Endodermal cell (in vitro differentiated cells): ENCODE measurements around the gene CCDC70. TPM values are rescaled to one million over a fixed set of nuclear protein-coding genes. Genes with fewer than 3 reads are reported as not detected.

ENCODE experiments used
- DNase-seq: peaks from one replicate; pipeline ENCODE4 v3.0.0-alpha.2; 2017
- H3K27ac ChIP-seq: 2 replicates; pipeline ENCODE4 v1.5.1; 2013; ENCODE audit warnings: mild to moderate bottlenecking, low read depth, low read length, moderate library complexity
- H3K27me3 ChIP-seq: 2 replicates; pipeline ENCODE4 v1.6.1; 2013; ENCODE audit warnings: mild to moderate bottlenecking, low read length, moderate library complexity; ENCODE audit not compliant: insufficient read depth, control insufficient read depth, poor library complexity, severe bottlenecking
- H3K36me3 ChIP-seq: 2 replicates; pipeline ENCODE4 v1.7.0; 2013; ENCODE audit warnings: mild to moderate bottlenecking, low read length, moderate library complexity; ENCODE audit not compliant: control insufficient read depth, insufficient read depth
- H3K4me1 ChIP-seq: one replicate; pipeline ENCODE4 v1.7.0; 2013; ENCODE audit warnings: low read length; ENCODE audit not compliant: control insufficient read depth, insufficient read depth
- H3K4me3 ChIP-seq: 2 replicates; pipeline ENCODE4 v1.5.1; 2013; ENCODE audit warnings: mild to moderate bottlenecking, low read length, moderate library complexity
- H3K9ac ChIP-seq: 2 replicates; pipeline ENCODE4 v1.6.1; 2013; ENCODE audit warnings: mild to moderate bottlenecking, low read length, moderate library complexity; ENCODE audit not compliant: poor library complexity, severe bottlenecking; ENCODE audit errors: extremely low read depth
- H3K9me3 ChIP-seq: 2 replicates; pipeline ENCODE4 v1.6.1; 2013; ENCODE audit warnings: mild to moderate bottlenecking, low read length, moderate library complexity; ENCODE audit not compliant: control insufficient read depth
- H3K27ac Mint-ChIP-seq: 2 replicates; pipeline ENCODE4 v1.8.0; 2020; ENCODE audit warnings: mixed read lengths
- H3K27me3 Mint-ChIP-seq: 2 replicates; pipeline ENCODE4 v1.8.0; 2021; ENCODE audit warnings: mild to moderate bottlenecking, mixed read lengths; ENCODE audit not compliant: insufficient read depth
- H3K36me3 Mint-ChIP-seq: 2 replicates; pipeline ENCODE4 v1.8.0; 2020; ENCODE audit warnings: low read depth, mixed read lengths
- H3K4me1 Mint-ChIP-seq: 2 replicates; pipeline ENCODE4 v1.8.0; 2020; ENCODE audit warnings: mixed read lengths
- H3K4me3 Mint-ChIP-seq: 2 replicates; pipeline ENCODE4 v1.8.0; 2020; ENCODE audit warnings: mild to moderate bottlenecking, moderate library complexity, mixed read lengths
- H3K9me3 Mint-ChIP-seq: 2 replicates; pipeline ENCODE4 v1.8.0; 2020; ENCODE audit warnings: mild to moderate bottlenecking, mixed read lengths
- WGBS, 2 experiments: methylation state at CpG; one replicate each; pipeline versions ENCODE4 v1.1.5 to v1.1.7; 2013; ENCODE audit warnings: missing lambda C conversion rate in 2 of 2, mixed read lengths in 1 of 2; ENCODE audit not compliant: insufficient coverage in 1 of 2, insufficient read length in 1 of 2; 5-methylcytosine and 5-hydroxymethylcytosine counted together
- total RNA-seq, 2 donors: library from RNA; stranded (reverse); fragmentation: NEBNext Ultra II Directional in 1 of 2; extraction: Animal tissue kit (Norgen Biotek cat#: 25700) in 1 of 2; gene quantifications; 2 replicates in 1 of 2; 3 replicates in 1 of 2; pipeline ENCODE4 v1.2.1, GENCODE V29; 2021
- TF ChIP-seq, protein P1 (sequence below): fragments of 200-600 bp; sonication (generic); conservative IDR thresholded peaks from 2 replicates; pipeline ENCODE4 v1.5.0; 2021; ENCODE audit warnings: antibody characterized with exemption, mild to moderate bottlenecking

The CCDC70 gene
- total RNA-seq, 2 donors from 2014 or later, result not detected

DNA sequence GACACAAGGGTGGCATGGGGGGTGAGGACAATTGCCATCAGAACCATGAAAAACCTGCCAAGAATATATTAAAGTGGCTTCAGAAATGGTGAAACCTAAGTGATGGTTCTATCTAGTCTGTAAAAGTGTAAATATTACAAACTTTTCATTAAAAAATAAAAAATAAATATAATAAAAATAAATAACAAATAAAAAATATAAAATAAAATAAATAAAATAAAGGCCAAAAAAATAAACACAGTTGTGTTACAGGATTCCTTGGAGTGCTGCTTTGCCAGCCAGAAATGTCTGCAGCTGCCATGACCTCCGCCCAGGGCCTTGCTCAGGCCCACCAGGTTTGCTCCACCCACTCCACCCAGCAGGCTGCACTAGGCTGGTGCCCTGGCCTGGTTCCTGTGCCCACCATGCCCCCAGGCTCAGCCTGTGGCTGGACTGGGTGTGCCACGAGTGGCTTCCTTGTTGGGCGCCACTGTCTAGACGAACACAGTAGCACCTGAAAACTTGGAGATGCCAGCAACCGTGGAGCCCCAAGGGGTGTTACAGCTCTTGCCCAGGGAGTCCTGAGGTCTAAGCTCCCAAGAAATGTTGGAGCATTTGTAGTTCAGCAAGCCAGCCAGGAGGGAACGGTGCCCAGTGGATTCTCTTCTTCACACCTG is 20.9 kb downstream of the CCDC70 start:
- H3K9ac ChIP-seq, result no peak overlapping the region
- no peaks in the 10 kb centered on the region for H3K36me3 Mint-ChIP-seq
- H3K27ac Mint-ChIP-seq, result no peak overlapping the region
- no peak overlapping the region for H3K4me3 ChIP-seq
- H3K36me3 ChIP-seq, result no peaks in the 10 kb centered on the region
- H3K27me3 ChIP-seq, result no peaks in the 10 kb centered on the region
- no peaks in the 10 kb centered on the region for H3K4me1 ChIP-seq
- TF ChIP-seq, protein P1, sequence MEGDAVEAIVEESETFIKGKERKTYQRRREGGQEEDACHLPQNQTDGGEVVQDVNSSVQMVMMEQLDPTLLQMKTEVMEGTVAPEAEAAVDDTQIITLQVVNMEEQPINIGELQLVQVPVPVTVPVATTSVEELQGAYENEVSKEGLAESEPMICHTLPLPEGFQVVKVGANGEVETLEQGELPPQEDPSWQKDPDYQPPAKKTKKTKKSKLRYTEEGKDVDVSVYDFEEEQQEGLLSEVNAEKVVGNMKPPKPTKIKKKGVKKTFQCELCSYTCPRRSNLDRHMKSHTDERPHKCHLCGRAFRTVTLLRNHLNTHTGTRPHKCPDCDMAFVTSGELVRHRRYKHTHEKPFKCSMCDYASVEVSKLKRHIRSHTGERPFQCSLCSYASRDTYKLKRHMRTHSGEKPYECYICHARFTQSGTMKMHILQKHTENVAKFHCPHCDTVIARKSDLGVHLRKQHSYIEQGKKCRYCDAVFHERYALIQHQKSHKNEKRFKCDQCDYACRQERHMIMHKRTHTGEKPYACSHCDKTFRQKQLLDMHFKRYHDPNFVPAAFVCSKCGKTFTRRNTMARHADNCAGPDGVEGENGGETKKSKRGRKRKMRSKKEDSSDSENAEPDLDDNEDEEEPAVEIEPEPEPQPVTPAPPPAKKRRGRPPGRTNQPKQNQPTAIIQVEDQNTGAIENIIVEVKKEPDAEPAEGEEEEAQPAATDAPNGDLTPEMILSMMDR, result no peak
- no peak overlapping the region for H3K27ac ChIP-seq
- H3K9me3 Mint-ChIP-seq, result no peaks in the 10 kb centered on the region
- DNase-seq, result no peak
- H3K27me3 Mint-ChIP-seq, result no peaks in the 10 kb centered on the region
- H3K9me3 ChIP-seq, result peaks cover 15% of the 10 kb centered on the region
- 92 to 100% methylated on average over 5 to 6 of the region's 6 CpGs for WGBS, 2 experiments
- no peak overlapping the region for H3K4me3 Mint-ChIP-seq
- H3K4me1 Mint-ChIP-seq, result peaks cover 14% of the 10 kb centered on the region

DNA sequence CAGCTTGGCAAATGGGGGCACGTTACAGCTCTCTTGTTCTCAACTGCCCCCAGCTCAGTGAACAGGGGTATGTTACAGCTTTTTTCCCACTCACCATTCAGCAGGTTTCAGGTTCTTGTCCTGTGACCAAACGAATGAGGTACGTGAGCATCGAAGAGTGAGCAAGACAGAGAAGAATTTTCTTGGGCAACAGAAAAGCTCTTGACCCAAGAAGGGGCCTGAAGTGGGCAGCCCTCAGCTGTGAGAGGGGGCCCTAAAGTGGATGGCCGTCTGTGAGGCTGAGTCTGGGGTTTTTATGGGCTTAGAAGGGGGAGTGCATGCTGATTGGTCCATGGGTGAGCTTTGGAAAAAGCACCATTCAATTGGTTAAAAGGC is 21.4 kb downstream of the CCDC70 start:
- Histone ChIP-seq H3K9me3 (peaks cover 15% of the 10 kb centered on the region), H3K36me3 (no peaks in the 10 kb centered on the region), H3K27ac (no peak overlapping the region), H3K4me1 (no peaks in the 10 kb centered on the region), H3K9ac (no peak overlapping the region), H3K4me3 (no peak overlapping the region), H3K27me3 (no peaks in the 10 kb centered on the region)
- no peak for DNase-seq
- Mint-ChIP-seq H3K9me3 (no peaks in the 10 kb centered on the region), H3K27me3 (no peaks in the 10 kb centered on the region), H3K4me3 (no peak overlapping the region), H3K4me1 (peaks cover 13% of the 10 kb centered on the region), H3K27ac (no peak overlapping the region), H3K36me3 (no peaks in the 10 kb centered on the region)
- 75% methylated on average over 5 of the region's 5 CpGs for WGBS, 2 experiments
- TF ChIP-seq, protein P1, result no peak

DNA sequence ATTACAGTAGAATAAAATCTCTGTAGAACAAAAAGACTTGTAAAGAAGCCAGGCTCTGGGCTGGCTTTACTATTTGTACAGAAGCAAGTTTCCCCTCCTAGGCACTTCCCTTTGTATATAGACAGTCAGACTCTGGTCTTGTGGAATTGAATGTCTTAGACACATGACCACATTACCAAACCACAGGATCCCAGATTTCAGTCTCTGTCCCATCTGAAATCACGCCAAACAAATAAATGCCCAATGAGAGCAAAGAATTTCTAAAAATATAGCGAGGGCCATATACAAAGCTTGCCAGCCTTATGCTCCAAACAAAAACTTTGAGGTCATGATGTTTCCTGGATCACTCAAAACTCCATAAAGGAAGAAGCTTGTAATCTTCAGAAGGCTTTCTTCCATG is 23.9 kb downstream of the CCDC70 start:
- no peaks in the 10 kb centered on the region for H3K36me3 Mint-ChIP-seq
- H3K4me3 Mint-ChIP-seq, result no peak overlapping the region
- H3K4me1 Mint-ChIP-seq, result peaks cover 3% of the 10 kb centered on the region
- no peak overlapping the region for H3K27ac ChIP-seq
- no peak overlapping the region for H3K9ac ChIP-seq
- TF ChIP-seq, protein P1, result no peak
- H3K4me1 ChIP-seq, result no peaks in the 10 kb centered on the region
- H3K27ac Mint-ChIP-seq, result no peak overlapping the region
- peaks cover 15% of the 10 kb centered on the region for H3K9me3 ChIP-seq
- H3K4me3 ChIP-seq, result no peak overlapping the region
- no peak for DNase-seq
- H3K27me3 Mint-ChIP-seq, result no peaks in the 10 kb centered on the region
- no peaks in the 10 kb centered on the region for H3K27me3 ChIP-seq
- H3K36me3 ChIP-seq, result no peaks in the 10 kb centered on the region
- WGBS, 2 experiments, result 96 to 100% methylated on average over 2 of the region's 2 CpGs
- peaks cover 2% of the 10 kb centered on the region for H3K9me3 Mint-ChIP-seq
